Heart left ventricle (tissue), 16 donors: Measurements from ENCODE around the gene KIF26B. TPM values are rescaled to one million over a fixed set of nuclear protein-coding genes. Genes with fewer than 3 reads are reported as not detected.

ENCODE experiments used
- ATAC-seq, 4 donors: fragments of 200-7000 bp; cut with Tn5 transposase; one replicate each; pipeline ENCODE4 v1.9.1; 2020 to 2022; ENCODE audit warnings: moderate library complexity in 4 of 4, mild to moderate bottlenecking in 3 of 4, moderate number of reproducible peaks in 1 of 4
- DNase-seq, 5 donors: peaks; one replicate each; pipeline ENCODE4 v3.0.0-alpha.2; 2020
- H3K27ac ChIP-seq, 12 donors: fragments of 200-600 bp; sonication (generic) in 4 of 12; one replicate each; pipeline versions ENCODE4 v1.5.0 to v1.8.0; 2016 to 2022; ENCODE audit warnings: mild to moderate bottlenecking in 2 of 12
- H3K27me3 ChIP-seq, 9 donors: fragments of 200-600 bp; sonication (generic) in 2 of 9; one replicate each; pipeline versions ENCODE4 v1.5.1 to v1.8.0; 2016 to 2022; ENCODE audit warnings: mild to moderate bottlenecking in 3 of 9
- H3K36me3 ChIP-seq, 9 donors: fragments of 200-600 bp; sonication (generic) in 2 of 9; one replicate each; pipeline versions ENCODE4 v1.5.0 to v1.8.0; 2018 to 2022; ENCODE audit warnings: mild to moderate bottlenecking in 2 of 9
- H3K4me1 ChIP-seq, 12 donors: fragments of 200-600 bp; sonication (generic) in 4 of 12; one replicate each; pipeline versions ENCODE4 v1.5.0 to v1.8.0; 2016 to 2022; ENCODE audit warnings: mild to moderate bottlenecking in 3 of 12
- H3K4me3 ChIP-seq, 12 donors: fragments of 200-600 bp; sonication (generic) in 4 of 12; one replicate each; pipeline versions ENCODE4 v1.5.0 to v1.8.0; 2017 to 2022; ENCODE audit warnings: mild to moderate bottlenecking in 9 of 12, moderate library complexity in 4 of 12
- H3K9me3 ChIP-seq, 12 donors: fragments of 200-600 bp; sonication (generic) in 4 of 12; one replicate each; pipeline versions ENCODE4 v1.5.0 to v1.8.0; 2016 to 2022; ENCODE audit warnings: mild to moderate bottlenecking in 1 of 12
- CTCF ChIP-seq, 12 donors: fragments of 200-600 bp; sonication (generic) in 4 of 12; IDR thresholded peaks; one replicate each; pipeline versions ENCODE4 v1.5.0 to v1.8.0; 2018 to 2022; ENCODE audit warnings: antibody characterized with exemption in 12 of 12, mild to moderate bottlenecking in 5 of 12
- POLR2A ChIP-seq, 2 donors: fragments of 450-650 bp; IDR thresholded peaks; one replicate each; pipeline ENCODE4 v1.6.1; 2017; ENCODE audit warnings: antibody characterized with exemption in 2 of 2, mild to moderate bottlenecking in 2 of 2, moderate library complexity in 2 of 2
- WGBS, 4 donors: extraction: QIAGEN DNeasy Blood & Tissue Kit in 2 of 4; methylation state at CpG; one replicate each; pipeline versions ENCODE4 v1.1.5 to v1.1.7; 2013 to 2018; 5-methylcytosine and 5-hydroxymethylcytosine counted together
- intact Hi-C, 10 donors: fragments of 100-400 bp; cut with DNase I; formaldehyde crosslinking; loops; one replicate each; pipeline versions ENCODE4 v1.11.1 to v1.14.2; 2022
- polyA plus RNA-seq, 2 donors: library from polyadenylated mRNA; stranded (reverse); fragments of 200-250 nt; gene quantifications; one replicate each; pipeline ENCODE4 v1.2.3, GENCODE V29; 2013
- total RNA-seq, 9 donors: library from RNA; depleted of rRNA in 2 of 9; stranded (reverse); fragments of >200 nt in 2 of 9; fragmentation: NEBNext Ultra II Directional in 3 of 9; extraction: Animal tissue kit (Norgen Biotek cat#: 25700) in 3 of 9; gene quantifications; one replicate each; pipeline versions ENCODE4 v1.1.0 to v1.2.4, GENCODE V29; 2016 to 2023
- donor health status: ischemic (EF 13 %, LVEDD 7.1; RV severe dilation, severe dysfunction).
- donor health status: healthy with polysubstance abuse.
- donor health status: DM: no; HTN: yes; CAD: no.
- donor health status: DM: no; HTN: no; CAD: no.
- donor health status: ischemic (EF 25% LVEDD 6.9; RV normal size, moderate dysfunction).
- donor health status: ischemic (EF 25% LVEDD 5.7; RV mildly dilated, moderate dysfunction).
- donor health status: healthy.
- donor health status: DM: yes; HTN: yes; CAD: no.
- donor health status: ischemic (EF 35%, LVEDD 5.7; RV mildly dilated, moderate dysfunction).
- donor health status: nonischemic (EF 11% LVEDD 7.7; RV severe dilation, severe dysfunction).
- donor health status: DM: yes; HTN: yes; CAD: no.
- donor health status: PGD.
- donor health status: ischemic (EF 29% LVEDD 5.4; RV normal size, mild dysfunction).
- donor health status: nonischemic (EF 23%, LVEDD 6.1; RV moderate dilation, normal function).

KIF26B gene
- total and polyA plus RNA-seq, 11 donors, result 1.2 to 7.0 (median 2.3) TPM

DNA sequence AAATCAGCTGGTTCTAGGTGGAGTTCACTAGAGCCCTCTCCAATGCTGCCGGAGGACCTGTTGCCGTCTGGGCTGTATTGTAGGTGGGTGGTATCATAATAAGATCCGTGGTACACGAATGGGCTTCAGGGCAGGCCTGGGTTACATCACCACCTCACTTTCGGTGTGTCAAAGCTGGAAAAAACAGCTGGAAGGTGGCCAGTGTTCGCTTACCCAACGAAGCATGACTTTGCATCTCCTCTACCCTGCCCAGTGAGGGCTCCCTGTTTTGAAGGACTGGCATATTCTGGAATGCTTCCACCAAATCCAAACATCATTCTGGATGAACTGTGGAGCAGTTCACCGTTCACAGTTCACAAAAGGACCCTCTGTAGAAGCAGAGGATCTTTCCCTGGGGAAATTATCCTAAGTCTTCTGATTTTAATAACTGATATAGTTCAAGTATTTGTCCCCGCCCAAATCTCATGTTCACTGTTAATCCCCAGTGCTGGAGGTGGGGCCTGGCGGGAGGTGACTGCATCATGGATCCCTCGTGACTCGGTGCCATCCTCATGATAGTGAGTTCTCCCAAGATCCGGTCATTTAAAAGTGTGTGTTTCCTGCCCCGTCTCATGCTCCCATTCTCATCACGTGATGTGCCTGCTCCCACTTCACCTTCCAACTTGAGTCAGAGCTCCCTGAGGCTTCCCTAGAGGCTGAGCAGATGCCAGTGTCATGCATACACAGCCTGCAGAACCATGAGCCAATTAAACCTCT, 429.0 kb downstream of the KIF26B start:
- Histone ChIP-seq H3K27me3 (peaks cover 0 to 6% (median 0%) of the 10 kb centered on the region in 9 donors), H3K9me3 (no peaks in the 10 kb centered on the region), H3K4me1 (no peaks in the 10 kb centered on the region), H3K27ac (no peak overlapping the region), H3K4me3 (no peak overlapping the region), H3K36me3 (no peaks in the 10 kb centered on the region)
- ATAC-seq (peak in 2 of 4 donors; percentile 64 to 71), DNase-seq (peak in 1 of 5 donors; percentile 46)
- WGBS, 4 donors, result 61 to 78% (median 67%) methylated on average over 15 of the region's 15 CpGs
- TF ChIP-seq CTCF (IDR thresholded peaks at IDR 0.05), result no peak
- TF ChIP-seq POLR2A (IDR thresholded peaks at IDR 0.05), result no peak
- intact Hi-C loops, result no loop called here

- intact Hi-C loops, result no loop called here
- Histone ChIP-seq H3K9me3 (no peaks in the 10 kb centered on the region), H3K36me3 (no peaks in the 10 kb centered on the region), H3K27ac (no peak overlapping the region), H3K4me3 (no peak overlapping the region), H3K27me3 (no peaks in the 10 kb centered on the region), H3K4me1 (peaks cover 0 to 4% (median 0%) of the 10 kb centered on the region in 12 donors)
- peak in 2 of 4 donors; percentile 50 to 84 for ATAC-seq
- TF ChIP-seq CTCF (IDR thresholded peaks at IDR 0.05) (no peak), POLR2A (IDR thresholded peaks at IDR 0.05) (no peak)
- no peak for DNase-seq
- 67 to 76% (median 73%) methylated on average over 11 of the region's 11 CpGs for WGBS, 4 donors
Measured at GRCh38 chr1:245585252-245585959, 430.6 kb downstream of the KIF26B start.

- H3K9me3 ChIP-seq, result no peaks in the 10 kb centered on the region
- no peak overlapping the region for H3K4me3 ChIP-seq
- no peak for ATAC-seq
- no peaks in the 10 kb centered on the region for H3K27me3 ChIP-seq
- 74 to 92% (median 87%) methylated on average over 11 of the region's 11 CpGs for WGBS, 4 donors
- no peak for DNase-seq
- TF ChIP-seq CTCF (IDR thresholded peaks at IDR 0.05), result no peak
- no peak for TF ChIP-seq POLR2A (IDR thresholded peaks at IDR 0.05)
- H3K36me3 ChIP-seq, result no peaks in the 10 kb centered on the region
- no peak overlapping the region for H3K27ac ChIP-seq
- intact Hi-C loops, result no loop called here
- peaks cover 0 to 4% (median 0%) of the 10 kb centered on the region in 12 donors for H3K4me1 ChIP-seq
Measured at GRCh38 chr1:245587435-245588115, 432.8 kb downstream of the KIF26B start.

DNA sequence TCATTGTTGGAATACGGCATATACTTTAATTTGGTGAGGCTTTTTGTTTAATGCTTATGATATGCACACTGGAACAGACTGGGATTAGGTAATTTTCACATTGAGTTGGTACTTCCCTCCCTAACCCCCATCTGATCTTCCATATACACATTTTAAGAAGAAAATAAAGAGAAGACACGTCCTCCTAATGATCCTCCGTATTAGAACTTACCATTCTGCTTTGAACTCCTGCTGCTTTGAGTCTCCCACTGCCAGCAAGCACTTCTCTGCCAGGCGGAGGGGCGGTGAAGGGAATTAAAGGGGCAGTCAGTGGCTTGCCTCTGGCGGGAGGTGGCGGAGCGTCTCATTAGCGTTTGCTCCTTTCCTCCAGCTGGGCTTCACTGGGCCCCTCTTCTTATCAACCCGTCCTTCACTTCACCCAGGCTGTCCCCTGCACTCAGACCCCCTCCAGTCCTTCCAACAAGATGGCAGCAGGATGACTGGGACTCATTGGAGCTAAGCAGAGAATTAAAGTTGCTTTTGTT, 433.4 kb downstream of the KIF26B start:
- H3K4me3 ChIP-seq, result no peak overlapping the region
- TF ChIP-seq POLR2A (IDR thresholded peaks at IDR 0.05), result no peak
- no peak for TF ChIP-seq CTCF (IDR thresholded peaks at IDR 0.05)
- H3K27ac ChIP-seq, result no peak overlapping the region
- no peaks in the 10 kb centered on the region for H3K9me3 ChIP-seq
- WGBS, 4 donors, result 93 to 95% (median 94%) methylated on average over 10 of the region's 10 CpGs
- ATAC-seq (no peak), DNase-seq (no peak)
- no peaks in the 10 kb centered on the region for H3K27me3 ChIP-seq
- no peaks in the 10 kb centered on the region for H3K36me3 ChIP-seq
- intact Hi-C loops, result no loop called here
- peaks cover 0 to 4% (median 0%) of the 10 kb centered on the region in 12 donors for H3K4me1 ChIP-seq
